H9 (cell line): ENCODE results near the gene PODXL2. TPM values are rescaled to one million over a fixed set of nuclear protein-coding genes. Genes with fewer than 3 reads are reported as not detected.

Source experiments
- DNase-seq: peaks from one replicate; pipeline ENCODE4 v3.0.0-alpha.2; 2017
- H2AFZ ChIP-seq: one replicate; pipeline ENCODE4 v1.6.1; 2013; ENCODE audit warnings: mild to moderate bottlenecking, low read length, control low read depth, moderate library complexity
- H2AK5ac ChIP-seq: 2 replicates; pipeline ENCODE4 v1.6.1; 2013; ENCODE audit warnings: low read length, control low read depth, mixed read lengths; ENCODE audit not compliant: insufficient read length
- H2BK120ac ChIP-seq: one replicate; pipeline ENCODE4 v1.6.1; 2013; ENCODE audit warnings: low read depth, mild to moderate bottlenecking, low read length, control low read depth, inconsistent platforms; ENCODE audit not compliant: poor library complexity, severe bottlenecking
- H2BK12ac ChIP-seq: 2 replicates; pipeline ENCODE4 v1.6.1; 2013; ENCODE audit warnings: low read length, control low read depth, mixed read lengths, low read depth; ENCODE audit not compliant: insufficient read length
- H2BK15ac ChIP-seq: 2 replicates; pipeline ENCODE4 v1.6.1; 2013; ENCODE audit warnings: low read depth, low read length, control low read depth
- H2BK20ac ChIP-seq: one replicate; pipeline ENCODE4 v1.6.1; 2013; ENCODE audit warnings: low read depth, mild to moderate bottlenecking, low read length, control low read depth, inconsistent platforms; ENCODE audit not compliant: poor library complexity, severe bottlenecking
- H2BK5ac ChIP-seq: 2 replicates; pipeline ENCODE4 v1.6.1; 2013; ENCODE audit warnings: low read length, control low read depth, mixed read lengths; ENCODE audit not compliant: insufficient read length
- H3K14ac ChIP-seq: 2 replicates; pipeline ENCODE4 v1.6.1; 2013; ENCODE audit warnings: low read length, control low read depth; ENCODE audit not compliant: insufficient read depth
- H3K18ac ChIP-seq: 2 replicates; pipeline ENCODE4 v1.6.1; 2013; ENCODE audit warnings: low read depth, mild to moderate bottlenecking, mixed read lengths, low read length, control low read depth; ENCODE audit not compliant: insufficient read length
- H3K23ac ChIP-seq: 2 replicates; pipeline ENCODE4 v1.6.1; 2013; ENCODE audit warnings: low read length, control low read depth, mixed read lengths, low read depth; ENCODE audit not compliant: insufficient read length
- H3K23me2 ChIP-seq: 2 replicates; pipeline ENCODE4 v1.6.1; 2013; ENCODE audit warnings: low read depth, mild to moderate bottlenecking, mixed read lengths, low read length, control low read depth; ENCODE audit not compliant: insufficient read length, poor library complexity, severe bottlenecking
- H3K27ac ChIP-seq: 2 replicates; pipeline ENCODE4 v1.5.1; 2013; ENCODE audit warnings: low read length, control low read depth, mixed read lengths, low read depth; ENCODE audit not compliant: insufficient read length
- H3K27me3 ChIP-seq: 2 replicates; pipeline ENCODE4 v1.6.1; 2013; ENCODE audit warnings: low read length, control low read depth, inconsistent platforms; ENCODE audit not compliant: insufficient read depth
- H3K4ac ChIP-seq: 2 replicates; pipeline ENCODE4 v1.6.1; 2013; ENCODE audit warnings: low read depth, mild to moderate bottlenecking, control low read depth, inconsistent platforms, low read length, moderate library complexity
- H3K4me1 ChIP-seq: 2 replicates; pipeline ENCODE4 v1.6.1; 2013; ENCODE audit warnings: low read length, control low read depth, inconsistent platforms; ENCODE audit not compliant: insufficient read depth
- H3K4me2 ChIP-seq: 2 replicates; pipeline ENCODE4 v1.6.1; 2013; ENCODE audit warnings: low read length, control low read depth, mixed read lengths; ENCODE audit not compliant: insufficient read length, insufficient read depth
- H3K56ac ChIP-seq: 2 replicates; pipeline ENCODE4 v1.6.1; 2013; ENCODE audit warnings: low read depth, mild to moderate bottlenecking, mixed read lengths, low read length, control low read depth; ENCODE audit not compliant: insufficient read length
- H3K79me1 ChIP-seq: 2 replicates; pipeline ENCODE4 v1.6.1; 2013; ENCODE audit warnings: low read depth, mild to moderate bottlenecking, moderate library complexity, low read length, control low read depth, inconsistent platforms; ENCODE audit not compliant: insufficient read depth, poor library complexity, severe bottlenecking
- H3K79me2 ChIP-seq: 2 replicates; pipeline ENCODE4 v1.6.1; 2013; ENCODE audit warnings: low read length, control low read depth, inconsistent platforms; ENCODE audit not compliant: insufficient read depth
- H3K9ac ChIP-seq: 2 replicates; pipeline ENCODE4 v1.6.1; 2013; ENCODE audit warnings: low read length, control low read depth, mixed read lengths; ENCODE audit not compliant: insufficient read length; ENCODE audit errors: extremely low read depth
- H3K9me3 ChIP-seq: one replicate; pipeline ENCODE4 v1.6.1; 2013; ENCODE audit warnings: low read depth, low read length, inconsistent platforms; ENCODE audit not compliant: control insufficient read depth
- H3T11ph ChIP-seq: one replicate; pipeline ENCODE4 v1.6.1; 2013; ENCODE audit warnings: mild to moderate bottlenecking, low read length, control low read depth, inconsistent platforms
- H4K20me1 ChIP-seq: one replicate; pipeline ENCODE4 v1.6.1; 2013; ENCODE audit not compliant: control insufficient read depth, insufficient read length, insufficient read depth
- H4K5ac ChIP-seq: 2 replicates; pipeline ENCODE4 v1.6.1; 2013; ENCODE audit warnings: low read depth, mild to moderate bottlenecking, mixed read lengths, low read length, control low read depth; ENCODE audit not compliant: insufficient read length
- H4K8ac ChIP-seq: replicated peaks from 2 replicates; pipeline ENCODE4 v1.6.1; 2013; ENCODE audit warnings: low read length, control low read depth, mixed read lengths, low read depth; ENCODE audit not compliant: insufficient read length
- H4K91ac ChIP-seq: 2 replicates; pipeline ENCODE4 v1.6.1; 2013; ENCODE audit warnings: low read depth, mild to moderate bottlenecking, moderate library complexity, mixed read lengths, low read length, control low read depth; ENCODE audit not compliant: insufficient read length
- H3K27ac Mint-ChIP-seq, 3 experiments: 2 replicates in 2 of 3; 3 replicates in 1 of 3; pipeline ENCODE4 v1.8.0; 2020 to 2021; ENCODE audit warnings: mixed read lengths in 3 of 3, mild to moderate bottlenecking in 1 of 3, moderate library complexity in 1 of 3
- H3K27me3 Mint-ChIP-seq: 2 replicates; pipeline ENCODE4 v1.8.0; 2021; ENCODE audit warnings: low read depth, mild to moderate bottlenecking, moderate library complexity, mixed read lengths
- H3K36me3 Mint-ChIP-seq, 3 experiments: 2 replicates in 2 of 3; 3 replicates in 1 of 3; pipeline ENCODE4 v1.8.0; 2020 to 2021; ENCODE audit warnings: low read depth in 3 of 3, mixed read lengths in 3 of 3; ENCODE audit not compliant: insufficient read depth in 1 of 3
- H3K4me1 Mint-ChIP-seq, 2 experiments: 2 replicates each; pipeline ENCODE4 v1.8.0; 2020; ENCODE audit warnings: mixed read lengths in 2 of 2
- H3K4me3 Mint-ChIP-seq, 2 experiments: 2 replicates in 1 of 2; 3 replicates in 1 of 2; pipeline ENCODE4 v1.8.0; 2020 to 2021; ENCODE audit warnings: mild to moderate bottlenecking in 2 of 2, mixed read lengths in 2 of 2, moderate library complexity in 1 of 2
- H3K9me3 Mint-ChIP-seq, 2 experiments: 2 replicates in 1 of 2; 3 replicates in 1 of 2; pipeline ENCODE4 v1.8.0; 2020; ENCODE audit warnings: mild to moderate bottlenecking in 2 of 2, mixed read lengths in 2 of 2, moderate library complexity in 1 of 2
- WGBS: extraction: QIAGEN DNeasy Blood & Tissue Kit; methylation state at CpG from one replicate; pipeline ENCODE4 v1.1.7; 2013; ENCODE audit warnings: missing lambda C conversion rate, low lambda C conversion rate, mixed read lengths; ENCODE audit not compliant: insufficient read length; ENCODE audit errors: extremely low coverage; 5-methylcytosine and 5-hydroxymethylcytosine counted together
- total RNA-seq: library from RNA; stranded (reverse); gene quantifications from 2 replicates; pipeline ENCODE4 v1.2.1, GENCODE V29; 2021
- TF ChIP-seq, protein P1 (sequence below): fragments of 200-600 bp; sonication (generic); conservative IDR thresholded peaks from 3 replicates; pipeline ENCODE4 v1.8.0; 2021; ENCODE audit warnings: antibody characterized with exemption, mild to moderate bottlenecking

Gene PODXL2
- total RNA-seq, 1 experiment from 2014 or later, result 24.6 TPM

DNA sequence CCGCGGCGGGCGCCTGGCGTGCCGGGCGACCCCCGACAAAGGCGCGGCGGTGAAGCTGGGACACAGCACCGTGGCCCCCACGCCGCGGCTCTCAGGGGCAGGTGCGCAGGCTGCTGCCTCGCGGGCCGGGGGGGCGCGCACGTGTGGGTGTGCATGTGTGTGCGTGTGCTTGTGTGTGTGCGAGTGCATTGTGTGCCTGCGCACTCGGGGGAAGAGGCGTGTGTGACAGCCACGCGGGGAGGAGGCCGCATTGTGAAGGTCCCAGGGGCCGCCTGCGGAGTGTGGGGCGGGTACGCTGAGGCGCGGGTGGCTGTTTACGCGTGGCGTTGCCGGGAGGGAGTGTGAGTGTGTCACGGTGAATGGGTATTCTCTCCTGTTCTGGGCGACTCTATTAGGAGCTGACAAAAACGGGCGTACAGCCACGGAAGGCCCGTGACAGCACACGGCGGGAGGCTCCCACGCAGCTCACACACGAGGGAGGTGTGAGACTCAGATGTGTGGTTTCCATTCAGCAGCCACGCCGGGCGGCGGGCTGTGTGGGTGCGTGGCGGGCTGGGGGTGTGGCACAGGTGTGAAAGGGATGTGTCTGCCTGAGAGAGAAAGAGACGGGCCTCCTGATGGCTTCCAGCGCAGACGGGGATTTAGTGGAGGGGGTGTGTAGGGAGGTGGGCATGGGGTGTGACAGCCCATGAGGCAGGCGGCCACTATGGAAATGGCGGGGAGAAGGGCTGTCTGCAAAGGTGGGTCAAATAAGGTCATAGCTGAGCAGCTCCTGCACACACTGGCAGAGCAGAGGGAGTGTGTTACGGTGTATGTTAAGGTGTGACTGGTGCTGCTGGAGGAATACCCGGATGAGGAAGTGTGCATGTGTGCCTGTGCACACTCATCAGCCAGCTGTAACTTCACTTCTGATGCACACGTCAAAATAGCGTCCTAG, 750 bp downstream of the PODXL2 start:
- Histone ChIP-seq H4K8ac (no peak overlapping the region), H2BK15ac (no peak overlapping the region), H4K20me1 (peaks cover 5% of the 10 kb centered on the region), H3K23ac (no peak overlapping the region), H4K91ac (no peak overlapping the region), H2BK120ac (no peak overlapping the region), H3K4me1 (no peaks in the 10 kb centered on the region; the same call in 1 of the 2 replicates), H3K9ac (no peak overlapping the region), H3K4ac (no peak overlapping the region), H2AFZ (no peak overlapping the region), H3K79me1 (no peaks in the 10 kb centered on the region), H2BK5ac (no peak overlapping the region), H3K14ac (peak overlapping the region; percentile 53; the same call in 1 of the 2 replicates), H3K79me2 (no peaks in the 10 kb centered on the region), H2BK12ac (no peak overlapping the region), H2AK5ac (no peak overlapping the region), H3K23me2 (no peaks in the 10 kb centered on the region), H3K56ac (no peak overlapping the region), H3K27ac (no peak overlapping the region), H3K18ac (no peak overlapping the region), H4K5ac (no peak overlapping the region), H3K9me3 (no peaks in the 10 kb centered on the region), H3T11ph (no peak overlapping the region), H2BK20ac (no peak overlapping the region), H3K27me3 (peaks cover 14% of the 10 kb centered on the region), H3K4me2 (peak overlapping the region; percentile 54)
- DNase-seq, result no peak
- Mint-ChIP-seq H3K9me3 (peaks cover 7 to 8% of the 10 kb centered on the region in 2 experiments), H3K27me3 (peaks cover 46% of the 10 kb centered on the region), H3K4me3 (peak overlapping the region; percentile 70 to 87), H3K27ac (no peak overlapping the region; a peak in 1 of 7 replicates), H3K4me1 (peaks cover 20 to 40% of the 10 kb centered on the region in 2 experiments), H3K36me3 (no peaks in the 10 kb centered on the region; a peak in 1 of 7 replicates)
- WGBS, result no CpG with 5 or more reads among the region's 65 CpGs
- TF ChIP-seq, protein P1, sequence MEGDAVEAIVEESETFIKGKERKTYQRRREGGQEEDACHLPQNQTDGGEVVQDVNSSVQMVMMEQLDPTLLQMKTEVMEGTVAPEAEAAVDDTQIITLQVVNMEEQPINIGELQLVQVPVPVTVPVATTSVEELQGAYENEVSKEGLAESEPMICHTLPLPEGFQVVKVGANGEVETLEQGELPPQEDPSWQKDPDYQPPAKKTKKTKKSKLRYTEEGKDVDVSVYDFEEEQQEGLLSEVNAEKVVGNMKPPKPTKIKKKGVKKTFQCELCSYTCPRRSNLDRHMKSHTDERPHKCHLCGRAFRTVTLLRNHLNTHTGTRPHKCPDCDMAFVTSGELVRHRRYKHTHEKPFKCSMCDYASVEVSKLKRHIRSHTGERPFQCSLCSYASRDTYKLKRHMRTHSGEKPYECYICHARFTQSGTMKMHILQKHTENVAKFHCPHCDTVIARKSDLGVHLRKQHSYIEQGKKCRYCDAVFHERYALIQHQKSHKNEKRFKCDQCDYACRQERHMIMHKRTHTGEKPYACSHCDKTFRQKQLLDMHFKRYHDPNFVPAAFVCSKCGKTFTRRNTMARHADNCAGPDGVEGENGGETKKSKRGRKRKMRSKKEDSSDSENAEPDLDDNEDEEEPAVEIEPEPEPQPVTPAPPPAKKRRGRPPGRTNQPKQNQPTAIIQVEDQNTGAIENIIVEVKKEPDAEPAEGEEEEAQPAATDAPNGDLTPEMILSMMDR, result no peak
